NAMALWA (cell line): Measurements from ENCODE around the gene VDAC2.
"Not testable (repeated sequence)": the region's sequence is repeated elsewhere in the genome, so short reads cannot be mapped to it uniquely, and the experiment has no call there.

Source experiments
- DNase-seq: peaks from one replicate; pipeline ENCODE4 v3.0.0-alpha.2; 2015; ENCODE audit warnings: low spot score

VDAC2 gene, protein sequence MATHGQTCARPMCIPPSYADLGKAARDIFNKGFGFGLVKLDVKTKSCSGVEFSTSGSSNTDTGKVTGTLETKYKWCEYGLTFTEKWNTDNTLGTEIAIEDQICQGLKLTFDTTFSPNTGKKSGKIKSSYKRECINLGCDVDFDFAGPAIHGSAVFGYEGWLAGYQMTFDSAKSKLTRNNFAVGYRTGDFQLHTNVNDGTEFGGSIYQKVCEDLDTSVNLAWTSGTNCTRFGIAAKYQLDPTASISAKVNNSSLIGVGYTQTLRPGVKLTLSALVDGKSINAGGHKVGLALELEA

DNA sequence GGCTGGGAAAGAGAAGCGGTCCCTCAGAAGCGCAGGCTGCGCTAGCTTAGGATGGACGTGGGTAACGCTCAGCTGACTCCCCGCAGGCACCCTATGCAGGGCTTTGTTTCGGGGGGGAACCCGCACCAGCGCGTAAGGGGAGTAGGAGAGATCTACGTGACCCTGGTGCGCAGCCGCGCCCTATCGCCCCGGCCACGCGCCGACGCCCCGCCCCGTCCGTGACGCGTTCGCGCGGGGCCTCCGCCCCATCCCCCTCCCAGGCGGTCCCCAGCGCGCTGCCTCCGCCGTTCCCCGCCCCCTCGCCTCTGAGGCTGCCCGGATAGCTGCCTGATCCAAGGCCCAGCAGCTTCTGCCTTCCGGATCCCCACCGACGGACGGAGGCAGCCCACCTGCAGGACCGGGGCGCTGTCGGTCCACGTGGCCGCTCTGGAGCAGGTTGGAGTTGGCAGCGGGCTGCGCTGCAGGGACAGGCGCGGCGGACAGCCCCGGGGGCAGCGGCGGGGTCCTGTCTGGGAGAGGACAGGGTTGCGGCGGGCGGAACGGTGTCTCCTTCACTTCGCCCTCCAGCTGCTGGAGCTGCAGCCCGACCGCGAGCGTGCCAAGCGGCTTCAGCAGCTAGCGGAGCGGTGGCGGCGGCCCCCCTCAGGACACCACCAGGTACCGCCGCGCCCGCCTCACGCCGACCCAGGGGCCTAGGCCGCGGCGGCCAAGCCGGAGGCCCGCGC lies at the start of gene VDAC2:
VDAC2 (plus strand) TSS at position 515 of the 725 bp plus-strand sequence. CDS start 363 bp downstream, outside the sequence.
- DNase-seq: peak; percentile 85

DNA sequence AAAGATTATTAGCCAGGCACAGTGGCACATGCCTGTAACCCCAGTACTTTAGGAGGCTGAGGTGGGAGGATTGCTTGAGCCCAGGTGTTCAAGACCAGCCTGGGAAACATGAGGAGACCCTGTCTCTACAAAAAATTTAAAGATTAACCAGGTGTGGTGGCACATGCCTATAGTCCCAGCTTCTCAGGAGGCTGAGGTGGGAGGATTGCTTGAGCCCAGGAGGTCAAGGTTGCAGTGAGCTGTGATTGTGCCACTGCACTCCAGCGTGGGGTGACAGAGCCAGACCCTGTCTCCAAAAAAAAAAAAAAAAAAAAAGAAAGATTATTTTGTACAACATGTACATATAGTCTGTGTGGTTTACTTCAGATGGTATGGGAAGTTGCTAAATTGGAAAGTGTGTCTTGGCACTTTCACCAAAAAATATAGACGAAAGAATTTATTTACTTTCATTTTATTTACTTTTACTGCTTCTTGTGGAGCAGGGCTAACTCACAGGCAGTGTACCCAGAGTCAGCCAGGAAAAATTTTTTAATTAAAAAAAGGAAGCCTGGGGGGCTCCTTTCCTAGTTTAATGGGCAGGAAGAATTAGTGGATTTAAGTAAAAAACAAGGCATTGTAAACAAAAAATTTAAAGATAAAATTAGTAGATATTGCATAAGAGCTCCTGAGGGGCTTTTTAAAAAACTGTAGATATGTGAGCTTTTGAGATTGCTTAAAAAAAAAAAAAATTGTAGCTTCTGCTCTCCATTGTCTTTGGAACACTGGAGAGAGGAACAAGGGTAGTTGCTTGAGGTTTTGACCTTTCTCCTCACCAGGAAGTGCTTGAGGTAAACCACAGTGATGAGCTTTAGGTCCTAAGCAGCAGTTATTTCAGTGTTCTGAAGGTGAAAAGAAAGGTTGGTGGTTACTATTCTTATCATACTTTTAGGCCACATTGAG lies 44.6 kb upstream of the VDAC2 start:
- DNase-seq: no peak

DNA sequence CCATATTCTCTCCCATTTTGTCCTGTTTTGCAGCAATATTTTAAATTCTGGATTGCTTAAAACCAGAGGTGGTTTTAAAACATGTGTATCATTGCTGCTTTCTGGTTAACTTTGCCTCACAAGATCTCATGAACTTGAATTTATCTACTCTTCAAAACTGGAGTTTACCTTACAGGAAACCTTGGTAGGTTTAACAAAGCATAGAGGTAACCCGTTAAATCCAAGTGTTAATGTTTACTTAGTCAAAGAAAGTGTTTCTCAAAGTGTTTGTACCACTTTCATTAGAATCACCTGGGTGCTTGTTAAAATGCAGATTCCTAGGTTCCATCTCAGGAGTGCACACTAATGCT lies 44.0 kb upstream of the VDAC2 start:
- DNase-seq: no peak

DNA sequence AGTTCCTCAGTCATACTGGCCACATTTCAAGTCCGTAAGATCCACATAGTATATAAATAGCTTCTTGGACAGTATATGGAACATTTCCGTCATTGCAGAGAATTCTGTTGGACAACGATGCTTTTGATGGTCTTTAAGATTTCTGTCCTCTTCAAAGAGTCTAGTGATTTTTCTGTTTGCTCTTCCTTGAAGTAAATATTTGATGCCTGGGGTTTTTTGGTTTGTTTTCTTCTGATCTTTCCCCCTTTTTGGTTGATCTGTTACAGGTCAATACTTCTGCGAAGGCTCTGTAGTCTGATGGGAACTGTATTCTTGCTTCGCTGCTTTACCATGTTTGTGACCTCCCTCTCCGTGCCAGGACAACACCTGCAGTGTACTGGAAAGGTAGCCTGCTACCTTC lies 42.3 kb upstream of the VDAC2 start:
- no peak for DNase-seq

DNA sequence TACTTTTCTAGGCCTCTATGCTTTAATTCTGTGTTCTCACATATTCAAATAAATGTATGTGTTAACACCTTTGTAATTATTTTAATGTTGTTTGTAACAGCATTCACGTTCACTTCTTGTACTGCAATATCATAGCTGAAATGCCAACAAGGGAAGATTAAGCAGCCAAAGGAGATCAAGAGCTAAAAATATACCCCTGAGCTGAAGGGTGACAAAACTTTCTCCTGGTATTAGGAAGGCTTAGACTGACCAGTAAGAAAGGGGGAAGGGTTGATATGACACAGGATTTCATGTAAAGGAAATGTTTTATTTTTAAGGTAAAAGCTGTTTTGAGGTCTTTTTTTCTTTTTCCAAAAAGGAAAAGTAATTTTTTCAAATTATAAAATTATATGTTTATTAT lies 40.4 kb upstream of the VDAC2 start:
- no peak for DNase-seq

DNA sequence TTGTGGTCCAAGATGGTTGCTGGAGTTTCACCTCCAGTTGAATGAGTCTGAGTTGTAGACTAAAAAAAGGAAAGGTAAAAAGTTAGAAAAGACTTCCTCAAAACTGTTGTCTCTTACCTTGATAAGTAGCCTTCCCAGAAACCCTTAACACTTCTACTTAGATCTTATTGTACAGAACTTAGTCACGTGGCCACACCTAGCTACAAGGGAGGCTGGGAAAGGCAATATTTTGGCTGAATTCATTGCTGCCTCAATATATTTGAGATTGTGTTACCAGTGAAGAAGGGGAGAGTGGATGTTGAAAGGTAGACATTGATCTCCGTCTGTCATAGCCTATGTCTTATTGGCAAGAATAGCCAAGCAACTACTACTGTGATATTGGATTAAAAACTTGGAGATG lies 35.5 kb upstream of the VDAC2 start:
- no peak for DNase-seq

DNA sequence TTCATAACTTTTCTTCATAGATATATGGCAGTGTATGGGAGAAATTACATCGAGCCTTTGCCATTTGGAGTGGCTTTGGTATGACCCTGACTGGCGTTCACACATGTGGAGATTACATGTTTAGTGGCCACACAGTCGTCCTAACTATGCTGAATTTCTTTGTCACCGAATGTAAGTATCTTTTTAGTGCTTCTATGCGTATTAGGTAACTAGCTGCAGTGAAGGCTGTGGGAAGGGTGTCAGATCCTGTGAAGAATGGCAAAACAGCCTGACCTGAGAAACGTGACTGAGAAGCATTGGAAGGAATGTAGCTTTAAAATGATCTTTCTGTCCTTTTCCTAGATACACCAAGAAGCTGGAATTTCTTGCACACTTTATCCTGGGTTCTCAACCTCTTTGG lies 34.5 kb upstream of the VDAC2 start:
- DNase-seq: no peak

DNA sequence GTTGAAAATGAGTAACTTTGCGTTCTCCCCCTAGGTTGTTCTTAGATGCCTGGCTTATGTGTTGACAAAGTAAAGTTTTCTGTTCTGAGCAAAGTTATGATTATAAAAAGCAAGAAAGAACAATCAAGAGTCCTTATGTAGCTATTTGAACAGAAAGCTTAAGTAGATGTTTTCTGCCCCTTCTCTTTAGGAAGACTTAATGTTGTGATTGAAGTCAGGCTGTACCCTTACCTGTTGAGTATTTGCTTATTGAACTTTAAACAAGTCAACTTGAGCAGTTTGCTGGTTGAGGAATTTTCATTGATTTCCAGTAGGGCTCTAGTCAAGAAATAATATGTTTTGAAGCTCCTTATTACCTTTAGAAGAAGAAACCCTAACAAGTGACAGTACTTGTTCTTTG lies 33.9 kb upstream of the VDAC2 start:
- DNase-seq: no peak

DNA sequence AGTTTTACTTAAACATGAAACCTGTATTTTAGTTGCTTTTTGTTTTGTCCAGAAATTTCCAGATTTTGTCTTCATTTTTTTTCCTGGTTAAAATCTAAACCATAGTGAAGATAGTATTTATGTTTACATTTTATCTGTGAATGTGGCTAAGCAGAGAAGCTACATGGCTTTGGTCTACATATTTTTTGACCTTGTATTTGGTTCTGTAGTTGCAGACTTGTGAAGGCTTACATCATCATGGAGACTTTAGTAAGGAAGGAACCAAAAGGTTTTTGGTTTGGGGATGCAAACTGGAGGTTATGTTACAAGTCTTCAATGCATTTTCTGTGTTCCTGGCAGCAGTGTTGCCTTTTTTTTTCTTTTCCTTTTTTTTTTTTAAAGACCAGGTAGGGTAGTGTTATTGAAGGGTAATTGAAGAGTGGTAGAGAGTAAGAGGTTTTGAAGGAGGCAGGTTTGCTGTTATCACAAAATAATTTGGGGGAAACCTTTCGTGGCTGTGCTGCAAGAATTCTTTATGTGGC lies 30.9 kb upstream of the VDAC2 start:
- DNase-seq: no peak

DNA sequence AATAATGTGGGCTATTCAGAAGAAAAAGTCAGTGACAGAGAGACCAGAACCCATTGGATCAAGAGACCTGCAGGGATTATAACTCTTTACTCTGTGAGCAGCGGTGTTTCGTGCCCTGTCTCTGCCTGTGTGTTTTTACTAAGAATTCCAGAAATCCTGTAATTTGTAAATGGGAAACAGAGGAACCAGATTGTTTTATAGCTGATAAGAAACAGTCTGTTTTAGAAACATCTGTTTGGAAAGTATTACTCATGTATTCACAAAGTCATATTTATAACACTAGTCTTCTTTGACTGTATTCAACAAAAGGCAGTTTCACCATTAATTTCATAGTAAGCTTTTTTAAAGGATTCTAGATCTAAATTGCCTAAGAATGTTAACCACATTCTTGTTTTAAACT lies 30.0 kb upstream of the VDAC2 start:
- no peak for DNase-seq

DNA sequence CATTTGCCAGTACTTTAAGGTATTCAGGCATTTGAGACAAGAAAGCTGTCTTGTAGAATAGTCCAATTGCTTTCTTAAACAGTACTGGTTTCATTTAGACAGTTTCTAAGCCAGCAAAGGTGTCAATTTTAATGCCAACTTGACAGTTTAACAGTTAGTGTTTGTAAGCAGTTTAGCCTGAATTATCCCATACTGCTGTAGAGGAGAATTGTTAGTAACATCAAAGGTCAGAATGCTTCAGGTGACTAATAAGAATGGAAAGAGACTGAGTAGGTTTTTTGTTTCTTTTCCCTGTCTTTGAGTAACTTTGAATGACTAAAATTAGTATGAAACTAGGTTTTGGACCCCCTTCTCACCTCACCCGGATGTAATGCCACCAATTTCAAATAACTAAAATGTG lies 29.5 kb upstream of the VDAC2 start:
- no peak for DNase-seq

DNA sequence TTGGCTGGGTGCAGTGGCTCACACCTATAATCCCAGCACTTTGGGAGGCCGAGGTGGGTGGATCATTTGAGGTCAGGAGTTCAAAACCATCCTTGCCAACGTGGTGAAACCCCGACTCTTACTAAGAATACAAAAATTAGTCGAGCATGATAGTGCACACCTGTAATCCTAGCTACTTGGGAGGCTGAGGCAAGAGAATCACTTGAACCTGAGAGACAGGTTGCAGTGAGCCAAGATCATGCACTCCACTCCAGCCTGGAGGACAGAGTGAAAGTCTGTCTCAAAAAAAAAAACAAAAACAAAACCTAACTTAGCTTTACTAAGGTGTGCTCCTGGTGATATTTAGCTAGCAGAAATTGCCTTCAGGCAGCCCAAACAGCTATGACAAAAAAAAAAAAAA lies 24.3 kb upstream of the VDAC2 start:
- no peak for DNase-seq

DNA sequence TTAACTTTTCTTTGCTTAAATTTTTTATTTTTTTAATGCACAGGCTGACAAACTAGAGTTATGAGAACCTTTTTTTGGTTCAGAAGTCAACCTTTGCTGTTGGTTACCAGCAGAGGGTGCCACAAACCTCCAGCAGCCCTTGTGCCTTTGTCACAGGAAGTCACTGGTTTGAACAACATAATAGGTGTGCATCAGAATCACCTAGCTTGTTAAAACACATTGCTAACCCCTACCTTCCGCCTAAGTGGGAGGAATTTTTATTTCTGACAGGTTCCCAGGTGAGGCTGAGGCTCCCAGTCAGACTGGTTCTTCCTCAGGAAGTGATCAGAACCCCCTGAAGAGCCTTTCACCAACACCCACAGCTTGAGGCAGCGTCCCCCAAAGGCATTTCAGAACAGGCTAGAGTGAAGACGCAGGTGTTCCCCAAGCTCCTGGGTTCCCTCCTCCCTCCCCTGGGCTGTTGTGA lies 22.6 kb upstream of the VDAC2 start:
- DNase-seq: peak; percentile 67

DNA sequence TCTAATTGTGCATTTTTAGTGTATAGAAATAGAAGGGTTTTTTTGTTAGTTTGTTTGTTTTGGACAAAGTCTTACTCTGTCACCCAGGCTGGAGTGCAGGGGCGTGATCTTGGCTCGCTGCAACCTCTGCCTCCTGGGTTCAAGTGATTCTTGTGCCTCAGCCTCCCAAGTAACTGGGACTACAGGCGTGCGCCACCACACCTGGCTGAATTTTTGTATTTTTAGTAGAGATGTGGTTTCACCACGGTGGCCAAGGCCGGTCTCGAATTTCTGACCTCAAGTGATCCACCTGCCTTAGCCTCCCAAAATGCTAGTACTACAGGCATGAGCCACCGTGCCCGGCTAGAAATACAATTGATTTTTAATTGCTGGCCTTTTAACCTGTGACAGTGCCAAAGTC lies 22.1 kb upstream of the VDAC2 start:
- not testable (repeated sequence) for DNase-seq

DNA sequence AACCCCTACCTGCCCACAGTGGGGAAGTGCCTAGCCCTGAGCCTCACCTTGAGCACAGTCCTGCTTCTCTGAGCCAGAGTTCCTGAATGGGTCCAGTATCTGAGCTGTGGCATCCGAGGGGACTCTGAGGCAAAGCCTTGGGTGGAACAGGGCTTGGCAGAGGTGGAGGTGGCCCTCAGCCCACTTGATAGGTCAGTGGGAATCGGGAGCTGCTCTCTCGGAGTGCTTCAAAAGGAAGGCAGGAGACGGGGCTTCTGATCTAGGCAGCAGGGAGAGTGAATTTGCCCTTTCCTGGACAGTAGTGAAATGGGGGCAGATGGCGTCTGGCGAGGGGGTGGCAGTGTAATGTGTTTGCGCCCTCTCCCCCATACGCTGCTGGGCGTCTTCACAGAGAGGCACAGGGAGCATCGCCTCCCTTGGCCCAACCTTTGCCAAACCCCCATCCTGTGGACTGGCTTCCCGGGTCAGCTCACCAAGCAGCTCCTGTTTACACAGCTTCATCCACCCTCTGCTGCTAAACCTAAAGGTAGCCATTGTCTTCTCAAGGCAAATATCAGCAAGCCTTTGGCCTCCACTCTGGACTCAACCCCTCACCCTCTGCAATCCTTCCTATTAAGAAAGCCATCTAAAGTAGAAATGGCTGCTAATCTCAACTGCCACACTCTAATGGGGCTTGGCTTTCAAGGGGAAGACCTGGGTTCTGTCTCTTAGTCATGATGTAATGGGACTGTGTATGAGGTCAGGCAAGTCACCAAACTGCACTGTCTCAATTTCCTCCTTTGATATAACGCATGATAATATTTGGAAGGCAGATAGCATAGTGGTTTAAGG lies 21.1 kb upstream of the VDAC2 start:
- no peak for DNase-seq

DNA sequence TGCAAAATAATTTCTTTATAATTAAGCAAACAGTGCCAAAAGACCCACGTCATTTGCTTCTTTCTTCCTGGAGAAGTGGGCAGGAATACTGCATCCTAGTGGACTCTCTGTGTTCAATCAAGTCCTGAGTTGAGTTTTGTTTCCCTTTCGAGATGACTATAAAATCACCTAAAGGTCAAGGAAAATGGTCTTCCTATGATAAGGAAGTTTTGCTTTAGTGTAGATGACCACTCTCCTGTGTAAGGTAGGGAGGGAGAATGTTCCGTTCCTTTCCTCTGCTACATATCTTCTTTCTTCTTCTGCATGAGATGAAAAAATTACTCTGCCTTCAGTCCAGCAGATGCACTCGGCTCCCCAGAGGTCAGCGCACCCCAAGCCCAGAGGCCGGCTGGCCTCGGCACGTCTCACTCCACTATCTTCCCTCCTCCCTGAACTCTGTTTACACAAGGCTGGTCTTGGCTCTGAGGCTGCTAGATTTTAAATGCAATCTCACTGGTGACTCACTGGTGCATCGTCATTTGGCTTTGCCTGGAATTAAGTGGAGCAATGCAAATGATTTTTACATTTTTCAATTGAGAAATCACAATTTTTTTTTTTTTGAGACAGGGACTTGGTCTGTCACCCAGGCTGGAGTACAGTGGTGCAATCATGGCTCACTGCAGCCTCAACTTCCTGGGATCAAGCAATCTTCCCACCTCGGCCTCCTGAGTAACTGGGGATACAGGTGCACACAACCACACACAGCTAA lies 18.6 kb upstream of the VDAC2 start:
- no peak for DNase-seq

DNA sequence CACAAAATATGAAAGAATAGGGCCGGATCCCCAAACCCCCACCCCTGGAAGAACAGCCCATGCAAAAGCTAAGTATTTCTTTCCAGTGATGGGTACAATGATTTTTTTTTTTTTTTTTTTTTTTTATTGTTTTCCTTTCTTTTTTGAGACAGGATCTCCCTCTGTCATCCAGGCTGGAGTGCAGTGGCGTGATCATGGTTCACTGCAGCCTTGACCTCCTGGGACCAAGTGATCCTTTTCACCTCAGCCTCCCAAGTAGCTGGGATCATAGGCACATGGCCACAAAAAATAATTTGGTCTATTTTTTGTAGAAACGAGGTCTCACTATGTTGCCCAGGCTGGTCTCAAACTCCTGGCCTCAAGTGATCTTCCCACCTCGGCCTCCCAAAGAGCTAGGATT lies 16.0 kb upstream of the VDAC2 start:
- not testable (repeated sequence) for DNase-seq

DNA sequence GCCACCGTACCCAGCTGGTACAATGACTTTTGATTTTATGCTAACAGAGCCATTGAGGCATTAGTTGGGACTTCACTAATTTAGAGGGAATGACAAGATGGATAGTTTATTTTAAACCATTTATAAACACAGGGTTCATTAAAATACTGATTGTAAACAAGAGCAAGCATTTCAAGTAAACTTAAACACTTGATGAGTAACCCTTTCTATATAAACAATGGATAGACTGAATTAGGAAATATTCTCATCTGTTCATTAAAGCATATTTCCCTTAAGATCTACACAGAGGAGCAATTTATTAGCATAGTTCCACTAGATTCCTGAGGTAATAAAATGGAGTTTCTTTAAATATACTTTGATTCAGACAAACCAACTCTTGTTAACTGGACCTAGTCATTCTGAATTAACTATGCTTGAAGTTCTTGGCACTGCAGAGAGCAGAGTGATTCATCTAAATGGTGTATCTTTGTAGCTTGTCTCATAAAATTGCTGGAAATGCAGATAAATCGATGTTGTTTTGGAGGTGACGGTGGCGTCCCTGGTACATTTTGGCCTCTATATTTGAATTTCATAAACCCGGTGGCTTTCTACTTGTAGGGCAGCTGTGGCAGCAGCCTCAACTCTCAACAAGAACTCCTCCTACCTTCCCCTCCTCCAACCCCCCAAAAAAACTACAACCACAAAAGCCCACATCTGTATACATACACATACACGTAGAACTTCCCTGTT lies 15.4 kb upstream of the VDAC2 start:
- no peak for DNase-seq

DNA sequence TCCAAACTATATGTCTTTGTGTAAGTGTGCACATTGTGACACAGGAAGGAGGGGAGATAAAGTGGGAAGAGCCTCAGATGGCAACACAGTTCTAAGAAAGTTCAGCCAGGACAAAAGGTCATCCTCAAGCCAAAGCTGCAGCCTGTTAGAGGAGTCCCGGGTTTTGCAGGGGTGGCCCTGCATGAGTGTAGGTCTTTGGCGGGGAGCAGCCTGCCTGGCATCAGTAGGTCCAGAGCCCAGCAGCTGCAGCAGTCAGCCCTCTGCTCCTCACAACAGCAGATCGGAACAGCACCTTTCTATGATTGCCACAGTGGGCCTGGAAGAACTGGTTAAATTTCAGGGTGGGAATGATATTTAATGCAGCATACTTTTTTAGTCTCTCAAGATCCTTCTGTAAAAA lies 13.5 kb upstream of the VDAC2 start:
- DNase-seq: no peak

DNA sequence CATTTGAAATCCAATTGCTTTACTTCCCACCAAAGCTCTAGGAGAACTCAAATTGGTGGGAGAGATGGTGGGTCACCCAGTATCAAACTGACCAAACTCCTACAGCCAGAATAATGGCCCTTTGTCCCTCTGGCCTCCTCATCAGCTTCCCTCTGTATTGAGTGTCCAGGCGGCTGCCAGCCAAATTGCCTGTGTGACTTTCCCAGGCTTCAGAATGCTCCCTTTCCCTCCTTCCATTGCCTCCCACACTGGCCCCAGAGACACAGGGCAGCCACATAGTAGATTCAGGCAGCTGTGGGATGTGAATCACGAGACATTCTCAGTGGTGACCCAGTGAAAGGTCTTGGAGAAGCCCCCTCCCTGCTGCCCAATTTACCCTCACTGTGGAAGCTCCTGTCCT lies 12.7 kb upstream of the VDAC2 start:
- no peak for DNase-seq
